HepG2 (cell line): ENCODE data around the gene ABHD12. TPM values are rescaled to one million over a fixed set of nuclear protein-coding genes. Genes with fewer than 3 reads are reported as not detected.

ENCODE experiments used
- ATAC-seq: fragments of 200-7000 bp; cut with Tn5 transposase; 3 replicates; pipeline ENCODE4 v1.9.1; 2020; ENCODE audit warnings: mild to moderate bottlenecking, moderate library complexity
- BruUV-seq: library from RNA; stranded (reverse); fragments of 400-500 nt; replicated peaks from 2 replicates; lab custom pipeline; 2021; lab: Mats Ljungman, UMichigan
- CTCF ChIA-PET: fragments of 300-600 bp; formaldehyde crosslinking; extraction: SDS; loops from one replicate; lab custom pipeline; 2021; ENCODE audit warnings: low total read pairs, inconsistent platforms, low intra/inter-chr PET ratio; lab: Yijun Ruan, JAX
- POLR2A ChIA-PET: fragments of 350-600 bp; sonication (Branson Sonifier 250); formaldehyde crosslinking; loops from one replicate; lab custom pipeline; 2020; ENCODE audit warnings: antibody characterized with exemption, inconsistent platforms; lab: Yijun Ruan, JAX
- DNase-seq: peaks from one replicate; pipeline ENCODE4 v3.0.0-alpha.2; 2015; ENCODE audit warnings: low spot score
- FAIRE-seq: peaks from 3 replicates; lab custom pipeline; 2011; peaks lifted over from hg19 to GRCh38; lab: Jason Lieb, UNC
- H2AFZ ChIP-seq: one replicate; pipeline ENCODE4 v1.6.1; 2011; ENCODE audit warnings: low read length, inconsistent platforms
- H3K27ac ChIP-seq: fragments of 300-600 bp; 3 replicates; pipeline ENCODE4 v1.8.0; 2011; ENCODE audit warnings: mixed run types, mild to moderate bottlenecking, mixed read lengths, low read length, inconsistent platforms; ENCODE audit not compliant: insufficient read depth; ENCODE audit errors: extremely low read length
- H3K27me3 ChIP-seq, 2 experiments: fragments of 200-600 bp in 1 of 2; 2 replicates in 1 of 2; 3 replicates in 1 of 2; pipeline versions ENCODE4 v1.6.0 to v1.8.0; 2011; ENCODE audit warnings: low read length in 2 of 2, mild to moderate bottlenecking in 2 of 2, moderate library complexity in 2 of 2, inconsistent platforms in 1 of 2; ENCODE audit not compliant: insufficient read depth in 2 of 2, control insufficient read depth in 1 of 2
- H3K36me3 ChIP-seq, 2 experiments: fragments of 200-600 bp in 1 of 2; replicated peaks in 1 of 2; 2 replicates in 1 of 2; 3 replicates in 1 of 2; pipeline versions ENCODE4 v1.5.1 to v1.8.0; 2011; ENCODE audit warnings: low read length in 2 of 2, inconsistent platforms in 1 of 2; ENCODE audit not compliant: insufficient read depth in 2 of 2, control insufficient read depth in 1 of 2
- H3K4me1 ChIP-seq: 2 replicates; pipeline ENCODE4 v1.5.1; 2012; ENCODE audit warnings: low read length, inconsistent platforms; ENCODE audit not compliant: insufficient read depth
- H3K4me2 ChIP-seq: 2 replicates; pipeline ENCODE4 v1.6.0; 2011; ENCODE audit warnings: low read depth, low read length, inconsistent platforms
- H3K4me3 ChIP-seq, 3 experiments: fragments of 200-600 bp in 1 of 3; sonication (generic), shearing (Covaris generic) in 1 of 3; replicated peaks in 1 of 3; 2 replicates each; pipeline ENCODE4 v1.5.1; 2011 to 2016; ENCODE audit warnings: low read length in 3 of 3, inconsistent platforms in 2 of 3, low read depth in 2 of 3, mild to moderate bottlenecking in 2 of 3, control low read depth in 1 of 3, mixed read lengths in 1 of 3; ENCODE audit not compliant: insufficient read depth in 1 of 3
- H3K79me2 ChIP-seq: one replicate; pipeline ENCODE4 v1.6.1; 2011; ENCODE audit warnings: low read length, inconsistent platforms; ENCODE audit not compliant: insufficient read depth
- H3K9ac ChIP-seq: 2 replicates; pipeline ENCODE4 v1.6.0; 2011; ENCODE audit warnings: mild to moderate bottlenecking, low read depth, low read length, inconsistent platforms; ENCODE audit not compliant: insufficient read depth
- H3K9me3 ChIP-seq: 2 replicates; pipeline ENCODE4 v1.5.1; 2012; ENCODE audit warnings: mild to moderate bottlenecking, low read length
- H4K20me1 ChIP-seq: 2 replicates; pipeline ENCODE4 v1.6.0; 2011; ENCODE audit warnings: inconsistent platforms, mild to moderate bottlenecking, low read length, moderate library complexity; ENCODE audit not compliant: insufficient read depth
- ATF1 ChIP-seq: IDR thresholded peaks from 2 replicates; pipeline ENCODE4 v1.6.1; 2016; ENCODE audit warnings: mild to moderate bottlenecking, control low read depth
- CHCHD3 ChIP-seq: sonication (generic); formaldehyde crosslinking; IDR thresholded peaks from 2 replicates; pipeline ENCODE4 v1.8.0; 2022; ENCODE audit warnings: mild to moderate bottlenecking, missing genetic modification reagents, moderate library complexity
- EEA1 ChIP-seq: sonication (generic); formaldehyde crosslinking; IDR thresholded peaks from 2 replicates; pipeline ENCODE4 v1.5.1; 2020; ENCODE audit warnings: mild to moderate bottlenecking, missing genetic modification reagents, borderline replicate concordance
- EP300 ChIP-seq, 3 experiments: sonication (generic) in 1 of 3; formaldehyde crosslinking in 1 of 3; IDR thresholded peaks; 2 replicates each; pipeline versions ENCODE4 v1.5.1 to v1.6.1; 2011 to 2020; ENCODE audit warnings: low read depth in 2 of 3, low read length in 2 of 3, borderline replicate concordance in 1 of 3, improper control_type of control experiment in 1 of 3, mild to moderate bottlenecking in 1 of 3, missing genetic modification reagents in 1 of 3, moderate library complexity in 1 of 3
- FOXK2 ChIP-seq: fragments of 450-650 bp; IDR thresholded peaks from 2 replicates; pipeline ENCODE4 v1.6.1; 2016
- FOXO1 ChIP-seq: sonication (generic); formaldehyde crosslinking; IDR thresholded peaks from 2 replicates; pipeline ENCODE4 v1.4.0; 2020; ENCODE audit warnings: missing genetic modification reagents
- MTA1 ChIP-seq: sonication (generic); formaldehyde crosslinking; IDR thresholded peaks from 2 replicates; pipeline ENCODE4 v1.4.0; 2020; ENCODE audit warnings: missing genetic modification reagents, mild to moderate bottlenecking, borderline replicate concordance
- MXD1 ChIP-seq: sonication (generic); formaldehyde crosslinking; IDR thresholded peaks from 2 replicates; pipeline ENCODE4 v1.4.0; 2020; ENCODE audit warnings: mild to moderate bottlenecking, missing genetic modification reagents
- NR1H2 ChIP-seq: sonication (generic); formaldehyde crosslinking; IDR thresholded peaks from 2 replicates; pipeline ENCODE4 v1.8.1; 2022; ENCODE audit warnings: low read depth, missing genetic modification reagents, borderline replicate concordance
- RNF219 ChIP-seq: sonication (generic); formaldehyde crosslinking; IDR thresholded peaks from 2 replicates; pipeline ENCODE4 v1.5.0; 2020; ENCODE audit warnings: mild to moderate bottlenecking, missing genetic modification reagents
- TERF1 ChIP-seq: sonication (generic); formaldehyde crosslinking; IDR thresholded peaks from 2 replicates; pipeline ENCODE4 v1.8.0; 2022; ENCODE audit warnings: mild to moderate bottlenecking, missing genetic modification reagents, moderate library complexity
- TFE3 ChIP-seq: IDR thresholded peaks from 2 replicates; pipeline ENCODE4 v1.6.1; 2016
- TSC22D2 ChIP-seq: sonication (generic); formaldehyde crosslinking; IDR thresholded peaks from 2 replicates; pipeline ENCODE4 v1.5.1; 2020; ENCODE audit warnings: missing genetic modification reagents, mild to moderate bottlenecking, borderline replicate concordance
- ZNF280B ChIP-seq: sonication (generic); formaldehyde crosslinking; IDR thresholded peaks from 2 replicates; pipeline ENCODE4 v1.5.0; 2020; ENCODE audit warnings: missing genetic modification reagents, mild to moderate bottlenecking, borderline replicate concordance
- ZNF331 ChIP-seq: sonication (generic); formaldehyde crosslinking; IDR thresholded peaks from 2 replicates; pipeline ENCODE4 v1.4.0; 2020; ENCODE audit warnings: missing genetic modification reagents
- ZNF337 ChIP-seq: sonication (generic); formaldehyde crosslinking; IDR thresholded peaks from 2 replicates; pipeline ENCODE4 v1.5.1; 2020; ENCODE audit warnings: missing genetic modification reagents, low read depth, mild to moderate bottlenecking, borderline replicate concordance
- ZNF75D ChIP-seq: sonication (generic); formaldehyde crosslinking; IDR thresholded peaks from 2 replicates; pipeline ENCODE4 v1.8.1; 2023; ENCODE audit warnings: missing genetic modification reagents, mild to moderate bottlenecking, borderline replicate concordance
- ZSCAN22 ChIP-seq: sonication (generic); formaldehyde crosslinking; IDR thresholded peaks from 2 replicates; pipeline ENCODE4 v1.4.0; 2020; ENCODE audit warnings: mild to moderate bottlenecking, missing genetic modification reagents
- WGBS: methylation state at CpG from one replicate; pipeline ENCODE4 v1.1.6; 2017; ENCODE audit warnings: low lambda C conversion rate; 5-methylcytosine and 5-hydroxymethylcytosine counted together
- in situ Hi-C: cut with HindIII; loops from 2 replicates; pipeline ENCODE4 v1.10.0; 2017; ENCODE audit warnings: low pct_unique_long_range_greater_than_20kb; ENCODE audit not compliant: extremely low pct_ligation_motif_present
- intact Hi-C: fragments of 100-400 bp; cut with micrococcal nuclease; formaldehyde crosslinking; loops from one replicate; pipeline ENCODE4 v1.10.0; 2022; ENCODE audit not compliant: unreplicated experiment
- polyA plus RNA-seq, 8 experiments: library from polyadenylated mRNA; depleted of rRNA in 3 of 8; stranded (reverse) in 7 of 8; unstranded in 1 of 8; fragments of >200 nt; fragmentation: Illumina TruSeq in 4 of 8; extraction: Trizol in 4 of 8; gene quantifications; 2 replicates each; pipeline versions ENCODE4 v1.2.1 to v1.2.3, GENCODE V29; 2011 to 2016; ENCODE audit warnings: low read depth in 4 of 8, missing spikeins in 1 of 8, mixed read lengths in 1 of 8; ENCODE audit not compliant: insufficient read depth in 1 of 8
- total RNA-seq, 5 experiments: library from RNA; depleted of rRNA; stranded (reverse); fragments of >200 nt; fragmentation: Illumina TruSeq; extraction: Trizol; gene quantifications; 2 replicates each; pipeline ENCODE4 v1.2.3, GENCODE V29; 2016; ENCODE audit warnings: low read depth in 1 of 5

ABHD12 gene
- total and polyA plus RNA-seq, 2 of the 13 experiments (the other 11 are each of a cell fraction or from before 2014, with no cell fraction given): 23.5 to 72.1 TPM

GRCh38 chr20:25270829-25271251 is 119.8 kb downstream of the ABHD12 start:
- POLR2A ChIA-PET: no interaction called here

More at GRCh38 chr20:25270829-25271251, 119.8 kb downstream of the ABHD12 start:
- WGBS: 93% methylated on average over 12 of the region's 12 CpGs
- H3K36me3 ChIP-seq: peaks cover 51 to 67% of the 10 kb centered on the region in 2 experiments
- intact Hi-C loops (no loop called here), in situ Hi-C loops (no loop called here)
- H3K9ac ChIP-seq: no peak overlapping the region
- ATAC-seq (no peak), DNase-seq (no peak), FAIRE-seq (no peak)
- H3K27ac ChIP-seq: no peak overlapping the region
- BruUV-seq: no TSS peak
- no peak overlapping the region for H3K4me3 ChIP-seq
- no peak overlapping the region for H2AFZ ChIP-seq
- CTCF ChIA-PET: no interaction called here
- TF ChIP-seq MTA1 (CRISPR knock-in tag) (no peak), TFE3 (no peak), CHCHD3 (CRISPR knock-in tag) (no peak), FOXK2 (no peak), MXD1 (no peak), RNF219 (CRISPR knock-in tag) (no peak), ZSCAN22 (CRISPR knock-in tag) (no peak), FOXO1 (CRISPR knock-in tag) (no peak), EEA1 (no peak), TSC22D2 (CRISPR knock-in tag) (no peak), ZNF337 (CRISPR knock-in tag) (no peak), TERF1 (CRISPR knock-in tag) (no peak), ATF1 (CRISPR knock-in tag) (no peak), ZNF280B (CRISPR knock-in tag) (no peak), ZNF331 (CRISPR knock-in tag) (no peak), ZNF75D (no peak), EP300 (IDR thresholded peaks at IDR 0.05; ENCODE audit: low read depth in 2 of 2, low read length in 2 of 2) (no peak), EP300 (CRISPR knock-in tag; IDR thresholded peaks at IDR 0.05; ENCODE audit: borderline replicate concordance) (no peak), NR1H2 (no peak)
- no peaks in the 10 kb centered on the region for H3K9me3 ChIP-seq
- H3K27me3 ChIP-seq: no peaks in the 10 kb centered on the region
- no peak overlapping the region for H3K4me2 ChIP-seq
- no peaks in the 10 kb centered on the region for H3K79me2 ChIP-seq
- H3K4me1 ChIP-seq: no peaks in the 10 kb centered on the region
- H4K20me1 ChIP-seq: no peaks in the 10 kb centered on the region
